Mesodermal cell (in vitro differentiated cells): ENCODE measurements around the gene AKR1C2.
"Not testable (repeated sequence)": the region's sequence is repeated elsewhere in the genome, so short reads cannot be mapped to it uniquely, and the experiment has no call there.

ENCODE experiments used
- H3K27ac ChIP-seq: 2 replicates; pipeline ENCODE4 v1.7.0; 2013; ENCODE audit warnings: mild to moderate bottlenecking, low read depth, low read length, moderate library complexity; ENCODE audit not compliant: severe bottlenecking
- H3K36me3 ChIP-seq: 2 replicates; pipeline ENCODE4 v1.7.1; 2013; ENCODE audit warnings: mild to moderate bottlenecking, low read length, moderate library complexity; ENCODE audit not compliant: control insufficient read depth, insufficient read depth
- H3K4me1 ChIP-seq: one replicate; pipeline ENCODE4 v1.7.1; 2013; ENCODE audit warnings: mild to moderate bottlenecking, low read length; ENCODE audit not compliant: insufficient read depth, control insufficient read depth, poor library complexity, severe bottlenecking
- H3K4me3 ChIP-seq: 2 replicates; pipeline ENCODE4 v1.7.0; 2013; ENCODE audit warnings: low read length, control low read depth, mild to moderate bottlenecking; ENCODE audit not compliant: insufficient read depth, poor library complexity, severe bottlenecking; ENCODE audit errors: extremely low read depth
- H3K9me3 ChIP-seq: 2 replicates; pipeline ENCODE4 v1.7.1; 2013; ENCODE audit warnings: mild to moderate bottlenecking, low read length, moderate library complexity; ENCODE audit not compliant: control insufficient read depth
- WGBS, 2 experiments: methylation state at CpG; one replicate each; pipeline ENCODE4 v1.1.5; 2013; ENCODE audit warnings: missing lambda C conversion rate in 2 of 2; ENCODE audit not compliant: insufficient coverage in 2 of 2; 5-methylcytosine and 5-hydroxymethylcytosine counted together

Gene AKR1C2

GRCh38 chr10:4972369-4973142, 31.1 kb downstream of the AKR1C2 start:
- not testable (repeated sequence) for H3K36me3 ChIP-seq

GRCh38 chr10:4970362-4970761, 33.3 kb downstream of the AKR1C2 start:
- not testable (repeated sequence) for H3K4me1 ChIP-seq, H3K27ac ChIP-seq, H3K4me3 ChIP-seq, H3K9me3 ChIP-seq, H3K36me3 ChIP-seq
- WGBS, 2 experiments = no CpG with 5 or more reads among the region's 2 CpGs

More at GRCh38 chr10:4972369-4973142, 31.1 kb downstream of the AKR1C2 start:
- not testable (repeated sequence) for H3K27ac ChIP-seq, H3K4me3 ChIP-seq, H3K9me3 ChIP-seq, H3K4me1 ChIP-seq
- 80 to 100% methylated on average over 1 to 5 of the region's 18 CpGs for WGBS, 2 experiments

- H3K36me3 ChIP-seq, H3K9me3 ChIP-seq, H3K27ac ChIP-seq, H3K4me1 ChIP-seq, H3K4me3 ChIP-seq: not testable (repeated sequence)
- 96 to 100% methylated on average over 1 to 2 of the region's 3 CpGs for WGBS, 2 experiments
Observed at GRCh38 chr10:4969289-4969688, 34.4 kb downstream of the AKR1C2 start.

DNA sequence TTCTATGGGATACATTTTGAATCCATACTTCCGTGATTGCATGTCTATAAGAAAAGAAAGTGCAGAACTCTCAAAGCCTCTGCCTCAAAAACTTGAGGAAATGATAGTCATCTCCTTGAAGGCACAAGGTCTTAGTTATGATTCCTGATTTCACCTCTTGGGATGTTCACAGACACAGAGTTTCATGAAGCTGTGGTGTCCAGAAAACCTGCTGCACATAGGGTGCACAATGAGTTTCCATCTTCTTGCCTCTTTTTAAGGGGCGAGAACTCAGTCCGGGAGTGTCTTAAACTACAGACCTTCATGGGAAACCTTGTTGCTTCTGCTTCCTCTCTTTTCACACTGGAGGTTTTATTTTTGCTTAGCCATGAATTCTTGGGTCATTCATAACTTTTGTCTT, 36.5 kb downstream of the AKR1C2 start:
- not testable (repeated sequence) for H3K4me3 ChIP-seq, H3K36me3 ChIP-seq, H3K4me1 ChIP-seq, H3K9me3 ChIP-seq, H3K27ac ChIP-seq
- WGBS, 2 experiments = 90 to 91% methylated on average over 2 to 3 of the region's 3 CpGs

- H3K36me3 ChIP-seq, H3K4me1 ChIP-seq, H3K4me3 ChIP-seq, H3K27ac ChIP-seq, H3K9me3 ChIP-seq: not testable (repeated sequence)
- 100% methylated on average over 1 of the region's 4 CpGs; no CpG with 5 or more reads in 1 of the 2 experiments for WGBS, 2 experiments
Observed at GRCh38 chr10:4965763-4966162, 37.9 kb downstream of the AKR1C2 start.

- H3K36me3 ChIP-seq, H3K9me3 ChIP-seq, H3K27ac ChIP-seq, H3K4me3 ChIP-seq, H3K4me1 ChIP-seq: not testable (repeated sequence)
- WGBS, 2 experiments = no CpG with 5 or more reads among the region's 4 CpGs
Observed at GRCh38 chr10:4963815-4964154, 39.9 kb downstream of the AKR1C2 start.

DNA sequence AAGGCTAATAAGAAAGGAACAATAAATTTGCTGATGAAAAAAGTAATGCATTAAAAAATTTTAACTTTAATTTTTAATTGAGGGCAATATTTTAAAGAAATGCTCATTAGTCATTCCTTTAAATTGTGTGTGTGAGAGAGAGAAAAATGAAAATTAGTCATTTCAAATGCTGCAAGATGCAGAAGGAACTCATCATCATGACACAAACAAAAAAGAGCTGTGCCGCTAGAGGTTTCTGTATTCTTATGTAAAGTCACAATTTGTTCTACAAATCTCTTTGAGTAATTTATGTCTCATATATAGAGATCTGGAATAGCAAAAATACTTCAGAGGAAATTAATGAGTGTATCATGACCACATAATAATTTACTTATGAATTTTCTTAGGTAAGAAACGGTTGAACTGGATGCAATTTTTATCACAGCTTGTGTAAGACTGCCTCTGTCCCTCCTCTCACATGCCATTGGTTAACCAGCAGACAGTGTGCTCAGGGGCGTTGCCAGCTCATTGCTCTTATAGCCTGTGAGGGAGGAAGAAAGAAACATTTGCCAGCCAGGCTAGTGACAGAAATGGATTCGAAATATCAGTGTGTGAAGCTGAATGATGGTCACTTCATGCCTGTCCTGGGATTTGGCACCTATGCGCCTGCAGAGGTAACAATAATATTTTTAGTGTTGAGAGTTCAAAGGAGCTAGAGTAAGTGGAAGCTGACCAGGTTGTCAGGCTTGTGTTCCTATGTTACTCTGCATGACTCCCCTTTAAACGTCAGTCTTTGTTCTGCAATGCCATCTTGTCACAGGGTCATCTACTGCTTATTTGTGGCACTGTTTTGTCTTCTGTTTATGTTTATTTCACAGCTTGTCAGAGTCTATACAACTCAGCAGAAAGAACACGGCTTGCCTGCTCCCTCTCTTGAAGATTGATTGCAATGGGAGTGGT, 40.5 kb downstream of the AKR1C2 start, which contains the start of gene AKR1C1:
TSS of gene AKR1C1 (plus strand) at position 540 of the 939 bp plus-strand sequence. CDS start at position 570, 30 bp downstream.
- H3K36me3 ChIP-seq, H3K4me1 ChIP-seq, H3K4me3 ChIP-seq, H3K9me3 ChIP-seq, H3K27ac ChIP-seq: not testable (repeated sequence)
- WGBS, 2 experiments = no CpG with 5 or more reads among the region's 7 CpGs

GRCh38 chr10:4962308-4962707, 41.3 kb downstream of the AKR1C2 start:
- not testable (repeated sequence) for H3K36me3 ChIP-seq, H3K9me3 ChIP-seq, H3K27ac ChIP-seq, H3K4me3 ChIP-seq, H3K4me1 ChIP-seq
- WGBS, 2 experiments = no CpG with 5 or more reads among the region's 1 CpG

- H3K4me1 ChIP-seq, H3K27ac ChIP-seq, H3K36me3 ChIP-seq, H3K4me3 ChIP-seq, H3K9me3 ChIP-seq: not testable (repeated sequence)
- WGBS, 2 experiments = 88 to 92% methylated on average over 6 of the region's 11 CpGs
Observed at GRCh38 chr10:4961558-4961957, 42.1 kb downstream of the AKR1C2 start.

GRCh38 chr10:4956955-4957645, 46.6 kb downstream of the AKR1C2 start:
- H3K9me3 ChIP-seq, H3K4me1 ChIP-seq, H3K4me3 ChIP-seq, H3K36me3 ChIP-seq, H3K27ac ChIP-seq: not testable (repeated sequence)
- WGBS, 2 experiments = 80 to 92% methylated on average over 2 to 3 of the region's 5 CpGs
